Kidney epithelial cell (primary cell): ENCODE results near the gene PARP2. TPM values are rescaled to one million over a fixed set of nuclear protein-coding genes. Genes with fewer than 3 reads are reported as not detected.

Source experiments
- DNase-seq: peaks from one replicate; pipeline ENCODE4 v3.0.0-alpha.2; 2010; ENCODE audit warnings: low read depth
- H3K27me3 ChIP-seq: 2 replicates; pipeline ENCODE4 v1.6.0; 2011; ENCODE audit warnings: low read length; ENCODE audit not compliant: control insufficient read depth, insufficient read depth
- H3K36me3 ChIP-seq: 2 replicates; pipeline ENCODE4 v1.5.1; 2011; ENCODE audit warnings: low read length; ENCODE audit not compliant: control insufficient read depth, insufficient read depth
- H3K4me3 ChIP-seq: 2 replicates; pipeline ENCODE4 v1.5.1; 2011; ENCODE audit warnings: low read depth, mild to moderate bottlenecking, control low read depth, low read length
- total RNA-seq: library from RNA; depleted of rRNA; stranded (reverse); fragments of >200 nt; gene quantifications from 2 replicates; pipeline ENCODE4 v1.2.3, GENCODE V29; 2015
- TF ChIP-seq, protein P1 (sequence below): IDR thresholded peaks from 2 replicates; pipeline ENCODE4 v1.5.1; 2011; ENCODE audit warnings: mild to moderate bottlenecking, moderate library complexity, low read length, control low read depth, inconsistent platforms; ENCODE audit not compliant: insufficient read depth, poor library complexity, severe bottlenecking

PARP2 gene
- total RNA-seq, 1 donor from 2014 or later = 22.2 TPM

DNA sequence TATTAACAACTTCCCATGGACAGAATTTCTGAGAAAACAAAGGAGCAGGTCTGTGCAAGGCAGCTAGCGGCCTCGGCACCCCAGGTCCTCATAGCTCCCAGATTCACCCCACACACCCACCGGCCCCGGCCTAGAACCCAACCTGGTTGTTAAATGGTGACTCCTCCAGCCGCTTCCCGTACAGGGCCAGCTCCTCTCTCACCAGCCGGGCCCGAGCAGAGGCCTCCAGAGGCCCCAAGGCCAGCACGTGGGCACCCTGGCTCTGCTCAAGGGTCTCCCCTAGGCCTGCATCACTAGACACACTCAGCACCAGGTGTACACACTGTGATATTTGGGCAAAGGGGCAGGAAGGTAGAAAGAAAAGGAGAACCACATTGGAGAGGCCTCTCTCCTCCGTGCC is 39.6 kb downstream of the PARP2 start:
- Histone ChIP-seq H3K36me3 (peaks cover 4% of the 10 kb centered on the region), H3K4me3 (no peak overlapping the region), H3K27me3 (no peaks in the 10 kb centered on the region)
- TF ChIP-seq, protein P1, sequence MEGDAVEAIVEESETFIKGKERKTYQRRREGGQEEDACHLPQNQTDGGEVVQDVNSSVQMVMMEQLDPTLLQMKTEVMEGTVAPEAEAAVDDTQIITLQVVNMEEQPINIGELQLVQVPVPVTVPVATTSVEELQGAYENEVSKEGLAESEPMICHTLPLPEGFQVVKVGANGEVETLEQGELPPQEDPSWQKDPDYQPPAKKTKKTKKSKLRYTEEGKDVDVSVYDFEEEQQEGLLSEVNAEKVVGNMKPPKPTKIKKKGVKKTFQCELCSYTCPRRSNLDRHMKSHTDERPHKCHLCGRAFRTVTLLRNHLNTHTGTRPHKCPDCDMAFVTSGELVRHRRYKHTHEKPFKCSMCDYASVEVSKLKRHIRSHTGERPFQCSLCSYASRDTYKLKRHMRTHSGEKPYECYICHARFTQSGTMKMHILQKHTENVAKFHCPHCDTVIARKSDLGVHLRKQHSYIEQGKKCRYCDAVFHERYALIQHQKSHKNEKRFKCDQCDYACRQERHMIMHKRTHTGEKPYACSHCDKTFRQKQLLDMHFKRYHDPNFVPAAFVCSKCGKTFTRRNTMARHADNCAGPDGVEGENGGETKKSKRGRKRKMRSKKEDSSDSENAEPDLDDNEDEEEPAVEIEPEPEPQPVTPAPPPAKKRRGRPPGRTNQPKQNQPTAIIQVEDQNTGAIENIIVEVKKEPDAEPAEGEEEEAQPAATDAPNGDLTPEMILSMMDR = no peak
- no peak for DNase-seq

DNA sequence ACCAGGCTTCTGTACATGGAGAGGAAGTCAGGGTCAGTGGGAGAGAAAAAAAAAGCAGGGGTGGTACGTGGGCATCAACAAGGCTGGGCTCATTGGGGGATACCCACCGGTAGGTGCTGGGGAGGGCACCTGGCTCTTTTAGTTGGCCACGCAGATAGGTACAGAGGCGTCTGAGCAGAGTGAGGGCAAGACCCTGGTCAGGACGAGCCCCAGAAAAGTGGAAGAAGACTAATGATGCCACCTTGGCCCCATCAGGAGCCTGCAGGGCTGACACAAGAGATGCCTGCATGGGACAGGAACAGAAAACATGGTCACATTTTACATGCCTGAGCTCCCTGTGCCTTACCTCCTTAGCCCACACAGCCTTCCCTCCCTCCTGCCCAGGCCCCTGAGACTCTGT is 40.2 kb downstream of the PARP2 start:
- TF ChIP-seq, protein P1 = no peak
- Histone ChIP-seq H3K27me3 (no peaks in the 10 kb centered on the region), H3K4me3 (no peak overlapping the region), H3K36me3 (peaks cover 4% of the 10 kb centered on the region)
- DNase-seq = no peak

DNA sequence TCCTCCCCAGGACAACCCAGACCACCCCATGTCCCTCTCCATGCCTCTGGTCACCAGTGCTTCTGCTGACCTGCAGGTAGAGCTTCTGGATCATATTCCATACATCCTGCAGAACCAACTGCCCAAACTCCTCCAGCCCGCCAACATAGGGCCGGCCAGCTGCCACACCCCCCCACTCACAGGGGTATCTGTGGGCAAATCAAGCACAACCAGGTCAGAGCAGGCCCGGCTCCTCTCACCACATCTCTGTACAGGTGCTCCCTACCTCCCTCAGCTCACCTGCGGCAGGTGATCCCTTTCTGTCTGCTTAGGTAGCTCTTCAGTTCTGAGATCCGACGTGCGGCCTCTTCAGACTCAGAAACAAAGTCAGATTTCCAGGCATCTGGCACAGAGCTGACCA is 40.9 kb downstream of the PARP2 start:
- TF ChIP-seq, protein P1 = no peak
- DNase-seq = no peak
- no peaks in the 10 kb centered on the region for H3K27me3 ChIP-seq
- peaks cover 4% of the 10 kb centered on the region for H3K36me3 ChIP-seq
- no peak overlapping the region for H3K4me3 ChIP-seq

DNA sequence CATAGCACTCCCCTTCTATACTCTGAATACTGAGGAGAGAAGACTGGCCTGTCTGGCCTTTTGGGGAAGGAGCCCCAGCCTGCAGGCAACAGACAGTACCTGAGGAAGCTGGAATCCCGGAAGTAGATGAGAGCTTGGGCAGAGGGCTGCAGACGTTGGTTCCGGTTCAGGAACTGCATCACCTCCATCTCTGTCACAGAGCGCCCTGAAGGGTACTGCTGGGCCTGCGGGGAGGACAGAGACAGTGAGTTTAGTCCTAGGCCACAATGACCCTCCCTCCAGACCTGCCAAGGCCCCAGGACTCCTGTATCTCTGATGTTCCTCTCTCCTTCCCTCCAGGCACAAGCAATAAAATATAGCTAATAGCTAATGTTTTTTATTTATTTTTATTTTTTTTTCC is 41.5 kb downstream of the PARP2 start:
- TF ChIP-seq, protein P1 = no peak
- H3K4me3 ChIP-seq = no peak overlapping the region
- DNase-seq = no peak
- no peaks in the 10 kb centered on the region for H3K27me3 ChIP-seq
- H3K36me3 ChIP-seq = peaks cover 4% of the 10 kb centered on the region

DNA sequence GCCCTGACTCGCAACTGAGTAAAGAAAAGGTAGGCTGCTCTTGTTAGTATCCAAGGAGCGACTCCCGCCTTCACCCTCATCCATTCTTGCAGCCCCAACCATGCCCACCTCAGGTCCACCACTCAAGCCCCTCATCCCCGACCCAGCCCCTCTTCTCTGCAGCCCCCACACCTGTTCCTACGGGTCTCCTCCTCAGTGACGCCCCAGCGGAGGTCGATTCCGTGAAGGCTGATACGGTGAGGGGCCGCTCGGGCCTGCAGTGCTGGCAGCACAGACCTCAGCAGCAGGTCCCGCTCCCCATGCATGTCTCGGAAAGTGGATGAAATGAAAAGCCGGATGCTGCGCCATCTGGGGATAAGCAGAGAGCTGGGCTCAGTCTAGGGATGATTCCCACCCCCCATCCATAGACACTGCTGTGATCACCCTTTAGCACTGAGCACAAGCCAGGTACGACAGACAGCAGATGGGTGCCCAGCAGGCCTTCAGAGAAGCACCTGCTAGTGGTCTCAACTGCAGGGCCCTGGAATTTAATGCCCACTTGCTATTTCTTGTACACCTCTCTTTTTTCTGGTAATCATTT is 42.9 kb downstream of the PARP2 start:
- Histone ChIP-seq H3K36me3 (peaks cover 3% of the 10 kb centered on the region), H3K27me3 (no peaks in the 10 kb centered on the region), H3K4me3 (no peak overlapping the region)
- no peak for DNase-seq
- TF ChIP-seq, protein P1 = no peak

DNA sequence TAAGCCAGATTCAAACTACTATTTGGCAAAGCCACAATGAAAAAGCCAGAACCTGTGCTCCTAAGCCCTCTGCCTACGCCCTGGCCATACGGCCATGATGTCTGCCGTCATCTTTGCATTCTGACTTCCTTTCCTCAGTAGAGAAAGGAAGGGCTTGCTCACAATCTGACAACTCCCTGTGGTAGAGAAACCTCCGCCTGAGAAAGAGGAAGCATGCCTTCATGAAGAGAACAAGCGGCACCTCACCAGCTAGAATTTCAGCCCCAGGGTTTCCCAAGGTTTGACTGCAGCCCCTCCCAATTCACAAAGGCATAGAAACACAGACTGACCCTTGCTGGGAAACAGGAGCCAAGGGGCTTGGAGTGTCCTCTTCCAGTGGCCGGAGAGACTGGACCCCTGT is 44.1 kb downstream of the PARP2 start:
- TF ChIP-seq, protein P1 = no peak
- Histone ChIP-seq H3K36me3 (peaks cover 3% of the 10 kb centered on the region), H3K27me3 (no peaks in the 10 kb centered on the region), H3K4me3 (no peak overlapping the region)
- no peak for DNase-seq
